Tibial nerve (tissue), 3 donors: ENCODE measurements around the gene APEH.

Experiments used
- POLR2A ChIP-seq, 2 donors: fragments of 450-650 bp; IDR thresholded peaks; one replicate each; pipeline ENCODE4 v1.6.1; 2017; ENCODE audit warnings: antibody characterized with exemption in 2 of 2, mild to moderate bottlenecking in 2 of 2, moderate library complexity in 2 of 2
- TF ChIP-seq, protein P1 (sequence below), 5 experiments: fragments of 200-600 bp in 3 of 5; fragments of 450-650 bp in 2 of 5; sonication (generic) in 3 of 5; IDR thresholded peaks; one replicate each; pipeline ENCODE4 v1.5.1; 2016 to 2019; ENCODE audit warnings: antibody characterized with exemption in 5 of 5, mild to moderate bottlenecking in 3 of 5, moderate library complexity in 2 of 5

- TF ChIP-seq POLR2A (IDR thresholded peaks at IDR 0.05), result no peak
- TF ChIP-seq, protein P1, sequence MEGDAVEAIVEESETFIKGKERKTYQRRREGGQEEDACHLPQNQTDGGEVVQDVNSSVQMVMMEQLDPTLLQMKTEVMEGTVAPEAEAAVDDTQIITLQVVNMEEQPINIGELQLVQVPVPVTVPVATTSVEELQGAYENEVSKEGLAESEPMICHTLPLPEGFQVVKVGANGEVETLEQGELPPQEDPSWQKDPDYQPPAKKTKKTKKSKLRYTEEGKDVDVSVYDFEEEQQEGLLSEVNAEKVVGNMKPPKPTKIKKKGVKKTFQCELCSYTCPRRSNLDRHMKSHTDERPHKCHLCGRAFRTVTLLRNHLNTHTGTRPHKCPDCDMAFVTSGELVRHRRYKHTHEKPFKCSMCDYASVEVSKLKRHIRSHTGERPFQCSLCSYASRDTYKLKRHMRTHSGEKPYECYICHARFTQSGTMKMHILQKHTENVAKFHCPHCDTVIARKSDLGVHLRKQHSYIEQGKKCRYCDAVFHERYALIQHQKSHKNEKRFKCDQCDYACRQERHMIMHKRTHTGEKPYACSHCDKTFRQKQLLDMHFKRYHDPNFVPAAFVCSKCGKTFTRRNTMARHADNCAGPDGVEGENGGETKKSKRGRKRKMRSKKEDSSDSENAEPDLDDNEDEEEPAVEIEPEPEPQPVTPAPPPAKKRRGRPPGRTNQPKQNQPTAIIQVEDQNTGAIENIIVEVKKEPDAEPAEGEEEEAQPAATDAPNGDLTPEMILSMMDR (IDR thresholded peaks at IDR 0.05), result no peak
Observed at GRCh38 chr3:49625071-49625470, 49.1 kb upstream of the APEH start.
